GM12872 (cell line): ENCODE data around the gene MEGF11.
A peak's percentile ranks its signal among the peaks of the same experiment; 100 is the strongest.

Experiments
- CTCF ChIP-seq: IDR thresholded peaks from 3 replicates; pipeline ENCODE4 v1.5.1; 2011; ENCODE audit warnings: low read depth, mild to moderate bottlenecking, low read length, moderate library complexity; ENCODE audit not compliant: insufficient read depth

MEGF11 gene

DNA sequence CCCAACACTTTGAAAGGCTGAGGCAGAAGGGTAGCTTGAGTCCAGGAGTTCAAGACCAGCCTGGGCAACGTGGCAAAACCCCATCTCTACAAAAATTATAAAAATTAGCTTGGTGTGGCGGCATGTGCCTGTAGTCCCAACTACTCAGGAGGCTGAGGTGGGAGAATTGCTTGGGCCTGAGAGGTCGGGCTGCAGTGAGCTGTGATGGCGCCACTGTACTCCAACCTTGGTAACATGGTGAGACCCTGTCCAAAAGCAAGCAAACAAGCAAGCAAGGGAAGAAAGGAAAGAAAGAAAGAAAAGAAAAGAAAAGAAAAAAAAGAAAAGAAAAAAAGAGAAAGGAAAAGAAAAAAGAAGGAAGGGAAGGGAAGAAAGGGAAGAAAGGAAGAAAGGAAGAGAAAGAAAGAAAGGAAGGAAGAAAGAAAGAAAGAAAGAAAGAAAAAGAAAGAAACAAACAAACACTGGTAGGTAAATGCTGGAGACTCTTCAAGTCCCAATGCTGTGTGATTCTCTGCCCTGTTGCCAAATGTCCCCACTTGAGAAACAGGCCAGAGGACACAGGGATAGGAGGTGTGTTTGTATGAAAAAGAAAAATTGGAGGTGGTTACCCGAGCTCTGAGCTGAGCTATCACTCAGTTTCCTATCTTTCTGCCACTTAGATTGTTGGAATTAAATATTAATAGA is 263.1 kb downstream of the MEGF11 start:
- TF ChIP-seq CTCF, result no peak

- no peak for TF ChIP-seq CTCF
Observed at GRCh38 chr15:65987100-65987499, 266.4 kb downstream of the MEGF11 start.

GRCh38 chr15:65986416-65986815 is 267.1 kb downstream of the MEGF11 start:
- TF ChIP-seq CTCF, result no peak

- no peak for TF ChIP-seq CTCF
Observed at GRCh38 chr15:65985387-65985786, 268.2 kb downstream of the MEGF11 start.

DNA sequence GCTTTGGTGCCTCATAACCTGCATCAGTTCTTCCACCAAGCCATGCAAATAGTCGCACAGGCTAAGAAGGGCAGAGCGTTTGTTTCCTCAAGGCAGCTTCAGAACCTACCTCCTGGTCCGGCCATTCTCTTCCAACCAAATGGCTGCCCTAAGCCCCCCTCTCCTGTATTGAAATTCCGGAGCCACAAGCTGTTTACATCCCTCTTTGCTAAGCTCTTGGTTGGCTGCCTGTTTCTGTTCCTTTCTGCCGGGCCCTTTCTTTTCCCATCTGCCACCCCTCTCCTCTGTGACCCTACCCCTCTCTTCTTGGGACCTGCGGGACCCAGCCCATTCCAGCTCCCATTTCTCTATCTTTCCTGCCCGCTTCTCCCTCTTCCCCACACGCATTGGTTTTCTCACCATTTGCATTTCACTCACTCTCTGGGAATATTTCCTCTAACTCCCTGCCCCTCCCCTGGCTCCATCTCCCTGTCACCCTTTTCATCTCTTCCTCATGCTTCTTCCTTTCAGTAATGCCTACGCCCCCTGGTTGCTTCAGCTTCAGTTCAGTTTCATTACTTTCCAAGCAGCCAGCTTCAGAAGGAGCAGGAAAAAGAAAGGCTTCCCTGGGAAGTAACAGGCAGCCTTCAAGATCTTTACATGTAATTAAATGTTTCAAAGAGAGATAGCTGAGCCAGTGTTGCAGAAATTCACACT is 270.8 kb downstream of the MEGF11 start:
- TF ChIP-seq CTCF, result no peak

GRCh38 chr15:65981837-65982626 is 271.5 kb downstream of the MEGF11 start:
- peak; percentile 75 for TF ChIP-seq CTCF

DNA sequence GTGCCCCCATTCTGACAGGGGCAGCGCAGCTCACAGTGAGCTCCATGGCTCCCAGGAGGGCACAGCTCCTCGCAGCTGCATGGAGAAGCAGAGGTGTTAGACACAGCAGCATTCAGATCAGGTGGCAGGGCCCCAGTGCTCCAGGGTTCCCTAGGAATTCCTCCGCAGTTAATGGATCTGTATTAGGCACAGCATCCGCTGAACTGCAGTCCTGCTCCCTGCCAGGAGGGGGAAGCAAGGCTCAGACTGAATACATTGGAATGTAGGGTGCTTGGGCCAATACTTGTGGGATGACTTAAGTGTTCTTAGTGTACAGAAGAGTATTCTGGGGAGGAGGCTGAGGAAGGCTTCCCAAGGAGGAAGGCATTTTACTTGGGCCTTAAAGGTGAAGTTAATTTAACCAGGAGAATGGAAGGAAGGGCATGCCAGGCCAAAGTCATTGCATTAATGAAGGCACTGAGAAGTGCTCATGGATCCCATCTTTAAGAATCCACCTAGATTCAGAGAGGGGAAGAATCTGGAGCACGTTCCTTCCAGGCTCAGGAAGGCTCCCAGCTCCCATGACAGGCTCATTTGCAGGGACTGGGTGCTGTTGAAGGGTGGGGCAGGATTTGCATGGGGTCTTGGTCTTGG is 272.6 kb downstream of the MEGF11 start:
- TF ChIP-seq CTCF, result peak; percentile 76
